GM12878 (cell line): ENCODE data around the gene BRD1. TPM values are rescaled to one million over a fixed set of nuclear protein-coding genes. Genes with fewer than 3 reads are reported as not detected.

Experiments
- ATAC-seq: fragments of 200-7000 bp; cut with Tn5 transposase; 3 replicates; pipeline ENCODE4 v1.9.1; 2020; ENCODE audit warnings: mild to moderate bottlenecking, moderate library complexity
- BruUV-seq: library from RNA; stranded (reverse); fragments of 400-500 nt; replicated peaks from 2 replicates; lab custom pipeline; 2021; lab: Mats Ljungman, UMichigan
- CTCF ChIA-PET: fragments of 300-600 bp; sonication (Branson Sonifier 250); formaldehyde crosslinking; extraction: SDS; loops from one replicate; lab custom pipeline; 2021; ENCODE audit warnings: inconsistent platforms; lab: Yijun Ruan, JAX
- POLR2A ChIA-PET: fragments of 350-600 bp; formaldehyde crosslinking; extraction: SDS; loops from one replicate; lab custom pipeline; 2021; ENCODE audit warnings: inconsistent platforms; lab: Charles Lee
- RAD21 ChIA-PET: fragments of 300-600 bp; sonication (Branson Sonifier 250); formaldehyde crosslinking; loops from one replicate; lab custom pipeline; 2023; ENCODE audit warnings: antibody characterized with exemption; ENCODE audit not compliant: unreplicated experiment; lab: Charles Lee
- SMC1A ChIA-PET: fragments of 300-600 bp; sonication (Branson Sonifier 250); formaldehyde crosslinking; loops from one replicate; lab custom pipeline; 2023; ENCODE audit not compliant: unreplicated experiment, uncharacterized antibody; lab: Charles Lee
- DNase-seq: peaks from one replicate; pipeline ENCODE4 v3.0.0-alpha.2; 2011; ENCODE audit warnings: low read depth, low spot score
- FAIRE-seq: peaks from 3 replicates; lab custom pipeline; 2011; peaks lifted over from hg19 to GRCh38; lab: Jason Lieb, UNC
- H2AFZ ChIP-seq: 2 replicates; pipeline ENCODE4 v1.6.0; 2011; ENCODE audit warnings: low read depth, low read length, control low read depth; ENCODE audit not compliant: control insufficient read depth
- H3K27ac ChIP-seq: 2 replicates; pipeline ENCODE4 v1.5.1; 2011; ENCODE audit warnings: control low read depth; ENCODE audit not compliant: control insufficient read depth, insufficient read depth
- H3K27me3 ChIP-seq, 2 experiments: replicated peaks in 1 of 2; 2 replicates each; pipeline versions ENCODE4 v1.6.0 to v1.6.1; 2011; ENCODE audit warnings: low read length in 1 of 2; ENCODE audit not compliant: control insufficient read depth in 2 of 2, insufficient read depth in 2 of 2
- H3K36me3 ChIP-seq, 2 experiments: 2 replicates each; pipeline ENCODE4 v1.5.1; 2011; ENCODE audit warnings: low read length in 1 of 2; ENCODE audit not compliant: control insufficient read depth in 2 of 2, insufficient read depth in 2 of 2
- H3K4me1 ChIP-seq: 2 replicates; pipeline ENCODE4 v1.6.1; 2011; ENCODE audit warnings: mild to moderate bottlenecking, low read length, moderate library complexity, mixed read lengths; ENCODE audit not compliant: control insufficient read depth, insufficient read depth
- H3K4me2 ChIP-seq: 2 replicates; pipeline ENCODE4 v1.6.0; 2011; ENCODE audit warnings: control low read depth; ENCODE audit not compliant: control insufficient read depth, insufficient read depth
- H3K4me3 ChIP-seq: fragments of 200-600 bp; sonication (generic); 2 replicates; pipeline ENCODE4 v1.5.1; 2016
- H3K79me2 ChIP-seq: 2 replicates; pipeline ENCODE4 v1.6.0; 2011; ENCODE audit warnings: low read length; ENCODE audit not compliant: control insufficient read depth, insufficient read depth
- H3K9ac ChIP-seq: 2 replicates; pipeline ENCODE4 v1.8.0; 2011; ENCODE audit warnings: low read length, control low read depth, mixed read lengths; ENCODE audit not compliant: control insufficient read depth, insufficient read depth
- H3K9me3 ChIP-seq: replicated peaks from 3 replicates; pipeline ENCODE4 v1.5.1; 2011; ENCODE audit warnings: mild to moderate bottlenecking, low read length; ENCODE audit not compliant: control insufficient read depth, insufficient read depth
- H4K20me1 ChIP-seq: 2 replicates; pipeline ENCODE4 v1.6.0; 2011; ENCODE audit not compliant: control insufficient read depth, insufficient read depth
- BCL3 ChIP-seq: IDR thresholded peaks from 2 replicates; pipeline ENCODE4 v1.6.1; 2011; ENCODE audit warnings: borderline replicate concordance, low read depth, mild to moderate bottlenecking, moderate library complexity, low read length; ENCODE audit not compliant: insufficient read depth, poor library complexity, severe bottlenecking
- CUX1 ChIP-seq: IDR thresholded peaks from 2 replicates; pipeline ENCODE4 v1.6.1; 2012; ENCODE audit warnings: improper control_type of control experiment, low read depth, low read length; ENCODE audit not compliant: insufficient replicate concordance
- FOXK2 ChIP-seq: fragments of 450-650 bp; IDR thresholded peaks from 2 replicates; pipeline ENCODE4 v1.6.1; 2017; ENCODE audit warnings: mild to moderate bottlenecking, moderate library complexity
- RBBP5 ChIP-seq: fragments of 200-600 bp; sonication (generic); conservative IDR thresholded peaks from 2 replicates; pipeline ENCODE4 v1.6.1; 2016
- SIN3A ChIP-seq: IDR thresholded peaks from 2 replicates; pipeline ENCODE4 v1.6.1; 2012; ENCODE audit warnings: low read depth, low read length, improper control_type of control experiment
- SP1 ChIP-seq: IDR thresholded peaks from one replicate; pipeline ENCODE4 v1.6.1; 2011; ENCODE audit warnings: low read depth, low read length
- TCF7 ChIP-seq: IDR thresholded peaks from 2 replicates; pipeline ENCODE4 v1.6.1; 2014; ENCODE audit warnings: antibody characterized with exemption, borderline replicate concordance
- USF2 ChIP-seq: IDR thresholded peaks from 2 replicates; pipeline ENCODE4 v1.6.1; 2011; ENCODE audit warnings: low read depth, low read length, improper control_type of control experiment, borderline replicate concordance
- ZBTB11 ChIP-seq: fragments of 450-650 bp; formaldehyde crosslinking; IDR thresholded peaks from 2 replicates; pipeline ENCODE4 v1.5.0; 2022; ENCODE audit warnings: mild to moderate bottlenecking, missing genetic modification characterization
- ZBTB33 ChIP-seq: fragments of 450-650 bp; IDR thresholded peaks from 2 replicates; pipeline ENCODE4 v1.6.1; 2017; ENCODE audit warnings: mild to moderate bottlenecking
- WGBS: methylation state at CpG from one replicate; pipeline ENCODE4 v1.1.6; 2016; ENCODE audit warnings: low lambda C conversion rate; ENCODE audit not compliant: insufficient replicate concordance, insufficient coverage; ENCODE audit errors: missing lambda C conversion rate; 5-methylcytosine and 5-hydroxymethylcytosine counted together
- in situ Hi-C: fragments of 300-500 bp; cut with MboI; formaldehyde crosslinking; loops from 9 replicates; pipeline ENCODE4 v1.14.3; 2018; ENCODE audit warnings: mixed read lengths
- intact Hi-C: fragments of 100-400 bp; cut with micrococcal nuclease; formaldehyde crosslinking; loops from one replicate; pipeline ENCODE4 v1.14.2; 2022; ENCODE audit not compliant: unreplicated experiment
- polyA plus RNA-seq, 11 experiments: library from polyadenylated mRNA; depleted of rRNA in 4 of 11; unstranded in 6 of 11; stranded (reverse) in 5 of 11; fragments of >200 nt; fragmentation: Nextera tagmentation in 4 of 11; fragmentation: Illumina TruSeq in 1 of 11; extraction: Ambion mirVana in 4 of 11; extraction: Trizol in 1 of 11; gene quantifications; 1 replicate in 1 of 11; 2 replicates in 10 of 11; pipeline versions ENCODE4 v1.2.1 to v1.2.3, GENCODE V29; 2011 to 2016; ENCODE audit warnings: inconsistent platforms in 2 of 11, missing spikeins in 2 of 11, low read depth in 1 of 11
- total RNA-seq, 4 experiments: library from RNA; depleted of rRNA in 3 of 4; stranded (reverse); fragments of >200 nt in 3 of 4; fragmentation: Illumina TruSeq in 1 of 4; extraction: Trizol in 1 of 4; gene quantifications; 2 replicates each; pipeline versions ENCODE4 v1.2.1 to v1.2.3, GENCODE V29; 2013 to 2021

Gene BRD1
- total and polyA plus RNA-seq, 10 of the 15 experiments (the other 5 are each of a cell fraction or from before 2014, with no cell fraction given) = 0.90 to 26.4 (median 7.1) TPM

- no peak overlapping the region for H3K4me3 ChIP-seq
- FAIRE-seq = no peak
- H3K36me3 ChIP-seq = no peaks in the 10 kb centered on the region
- in situ Hi-C loops (no loop called here), intact Hi-C loops (no loop called here)
- H3K4me2 ChIP-seq = no peak overlapping the region
- no peak overlapping the region for H3K9ac ChIP-seq
- no peaks in the 10 kb centered on the region for H4K20me1 ChIP-seq
- RAD21 ChIA-PET = no interaction called here
- 0% methylated on average over 2 of the region's 2 CpGs for WGBS
- H3K27ac ChIP-seq = no peak overlapping the region
- POLR2A ChIA-PET = no interaction called here
- CTCF ChIA-PET = no interaction called here
- TF ChIP-seq USF2 (no peak), FOXK2 (no peak), SIN3A (no peak), CUX1 (no peak), ZBTB33 (no peak), TCF7 (no peak), RBBP5 (no peak), BCL3 (no peak), ZBTB11 (no peak), SP1 (no peak)
- SMC1A ChIA-PET = no interaction called here
- BruUV-seq = no TSS peak
- H3K4me1 ChIP-seq = no peaks in the 10 kb centered on the region
- no peaks in the 10 kb centered on the region for H3K79me2 ChIP-seq
- no peaks in the 10 kb centered on the region; the same call in 2 of the 3 replicates for H3K9me3 ChIP-seq
- ATAC-seq = no peak
- DNase-seq = no peak
- H3K27me3 ChIP-seq = no peaks in the 10 kb centered on the region
- H2AFZ ChIP-seq = no peak overlapping the region
Observed at GRCh38 chr22:49739138-49739537, 88.5 kb downstream of the BRD1 start.
